GM06990 (cell line): ENCODE measurements around the gene PDGFA.

Source experiments
- DNase-seq: peaks from one replicate; pipeline ENCODE4 v3.0.0-alpha.2; 2011; ENCODE audit not compliant: insufficient read length; ENCODE audit errors: extremely low read depth
- H3K27me3 ChIP-seq: replicated peaks from 2 replicates; pipeline ENCODE4 v1.6.0; 2011; ENCODE audit warnings: low read length; ENCODE audit not compliant: control insufficient read depth, insufficient read depth
- H3K36me3 ChIP-seq: 2 replicates; pipeline ENCODE4 v1.5.1; 2011; ENCODE audit warnings: low read length; ENCODE audit not compliant: control insufficient read depth, insufficient read depth
- H3K4me3 ChIP-seq: replicated peaks from 2 replicates; pipeline ENCODE4 v1.5.1; 2011; ENCODE audit warnings: low read depth, mild to moderate bottlenecking, control low read depth, low read length
- CTCF ChIP-seq: IDR thresholded peaks from 2 replicates; pipeline ENCODE4 v1.5.1; 2011; ENCODE audit warnings: low read length, control low read depth, mild to moderate bottlenecking, inconsistent platforms; ENCODE audit not compliant: insufficient read depth, poor library complexity, severe bottlenecking

Gene PDGFA

GRCh38 chr7:540579-540978 is 20.9 kb upstream of the PDGFA start:
- TF ChIP-seq CTCF, result no peak
- Histone ChIP-seq H3K27me3 (no peaks in the 10 kb centered on the region), H3K36me3 (no peaks in the 10 kb centered on the region), H3K4me3 (no peak overlapping the region)
- no peak for DNase-seq

- H3K36me3 ChIP-seq, result no peaks in the 10 kb centered on the region
- no peak overlapping the region for H3K4me3 ChIP-seq
- no peak for DNase-seq
- H3K27me3 ChIP-seq, result no peaks in the 10 kb centered on the region
- TF ChIP-seq CTCF, result no peak
Measured at GRCh38 chr7:539731-540411, 20.2 kb upstream of the PDGFA start.

GRCh38 chr7:538764-539685 is 19.4 kb upstream of the PDGFA start:
- no peaks in the 10 kb centered on the region for H3K36me3 ChIP-seq
- DNase-seq, result no peak
- no peak overlapping the region for H3K4me3 ChIP-seq
- no peaks in the 10 kb centered on the region for H3K27me3 ChIP-seq
- TF ChIP-seq CTCF, result no peak

GRCh38 chr7:537911-538634 is 18.4 kb upstream of the PDGFA start:
- no peaks in the 10 kb centered on the region for H3K36me3 ChIP-seq
- H3K27me3 ChIP-seq, result no peaks in the 10 kb centered on the region; the same call in 1 of the 2 replicates
- H3K4me3 ChIP-seq, result no peak overlapping the region
- no peak for TF ChIP-seq CTCF
- no peak for DNase-seq

- TF ChIP-seq CTCF, result no peak
- H3K27me3 ChIP-seq, result peaks cover 1% of the 10 kb centered on the region; the same call in 1 of the 2 replicates
- H3K36me3 ChIP-seq, result no peaks in the 10 kb centered on the region
- no peak for DNase-seq
- H3K4me3 ChIP-seq, result no peak overlapping the region
Measured at GRCh38 chr7:536231-536630, 16.6 kb upstream of the PDGFA start.
